Stimulated activated CD8-positive, alpha-beta memory T cell treated with anti-CD3 and anti-CD28 coated beads, Interleukin-7, amount 100 ng/mL, for 24 hours (primary cell): ENCODE data around the gene PRSS33.

Experiments
- DNase-seq: peaks from one replicate; pipeline ENCODE4 v3.0.0-alpha.2; 2020; ENCODE audit warnings: low read depth

The PRSS33 gene

GRCh38 chr16:2820836-2821486, 33.6 kb upstream of the PRSS33 start:
- no peak for DNase-seq

- DNase-seq, result no peak
Observed at GRCh38 chr16:2819939-2820835, 32.8 kb upstream of the PRSS33 start.

DNA sequence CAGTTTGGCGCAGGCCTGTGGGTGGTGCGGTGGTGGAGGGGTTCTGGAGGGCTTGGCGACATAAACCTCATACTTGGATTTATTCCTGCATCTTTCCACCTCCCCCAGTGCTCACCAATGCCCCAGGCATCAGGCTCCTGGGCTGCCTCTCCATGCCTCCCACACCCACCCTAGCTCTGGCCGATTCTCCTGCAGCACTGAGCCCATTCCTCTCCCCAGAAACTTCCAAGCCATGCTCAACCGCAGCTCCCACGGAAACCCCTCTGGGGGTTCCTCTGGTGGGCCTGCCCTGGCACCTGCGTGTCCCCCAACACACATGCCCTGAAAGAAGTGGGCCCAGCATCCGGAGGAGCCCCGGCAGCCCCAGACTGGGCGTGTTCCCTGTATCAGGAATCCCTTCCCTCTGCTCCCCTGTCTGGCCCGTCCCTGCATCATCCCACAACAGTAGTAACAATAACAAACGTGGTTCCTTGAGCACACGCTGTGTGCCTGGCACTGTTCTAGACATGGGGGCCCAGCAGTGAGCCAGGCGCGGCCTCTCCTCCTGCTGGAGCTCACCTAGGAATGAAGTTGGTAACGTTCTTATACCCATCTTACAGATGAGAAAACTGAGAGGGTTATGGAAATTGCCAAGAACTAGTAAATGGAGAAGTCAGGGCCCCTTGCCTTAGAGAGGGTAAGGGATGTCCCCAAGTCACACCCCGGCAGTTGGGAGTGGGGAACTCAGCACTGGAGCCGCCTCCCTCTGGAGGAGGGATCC, 32.0 kb upstream of the PRSS33 start:
- DNase-seq, result no peak

- no peak for DNase-seq
Observed at GRCh38 chr16:2818272-2818876, 31.0 kb upstream of the PRSS33 start.

GRCh38 chr16:2817340-2818271, 30.2 kb upstream of the PRSS33 start:
- no peak for DNase-seq

GRCh38 chr16:2816751-2817339, 29.5 kb upstream of the PRSS33 start, which contains the start of gene PRSS21:
TSS of gene PRSS21 (plus strand) at chr16:2817237. CDS start at chr16:2817269, 32 bp downstream.
- no peak for DNase-seq

DNA sequence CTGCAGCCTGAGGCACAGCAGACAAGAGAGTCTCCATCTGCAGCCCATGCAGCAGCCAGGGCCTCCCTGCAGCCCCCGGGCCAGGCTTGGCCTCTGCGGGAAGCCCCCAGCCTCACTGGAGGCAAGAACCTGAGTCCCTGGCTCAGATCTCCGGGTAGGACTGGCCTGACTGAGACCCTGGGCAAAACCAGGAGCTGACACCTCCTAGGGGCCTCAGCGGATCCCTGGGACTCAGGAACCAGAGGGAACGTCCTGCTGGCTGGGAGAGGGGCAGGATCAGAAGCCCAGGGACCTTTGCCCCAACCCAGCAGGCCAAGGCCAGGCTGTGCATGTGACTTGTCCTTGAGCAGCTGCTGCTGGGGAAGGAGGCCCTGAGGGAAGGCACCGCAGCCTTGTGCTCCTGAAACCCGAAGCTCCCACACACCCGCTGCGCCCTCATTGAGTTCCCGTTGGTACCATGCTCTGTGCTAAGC, 28.0 kb upstream of the PRSS33 start:
- DNase-seq, result no peak

GRCh38 chr16:2814551-2815298, 27.4 kb upstream of the PRSS33 start:
- no peak for DNase-seq

DNA sequence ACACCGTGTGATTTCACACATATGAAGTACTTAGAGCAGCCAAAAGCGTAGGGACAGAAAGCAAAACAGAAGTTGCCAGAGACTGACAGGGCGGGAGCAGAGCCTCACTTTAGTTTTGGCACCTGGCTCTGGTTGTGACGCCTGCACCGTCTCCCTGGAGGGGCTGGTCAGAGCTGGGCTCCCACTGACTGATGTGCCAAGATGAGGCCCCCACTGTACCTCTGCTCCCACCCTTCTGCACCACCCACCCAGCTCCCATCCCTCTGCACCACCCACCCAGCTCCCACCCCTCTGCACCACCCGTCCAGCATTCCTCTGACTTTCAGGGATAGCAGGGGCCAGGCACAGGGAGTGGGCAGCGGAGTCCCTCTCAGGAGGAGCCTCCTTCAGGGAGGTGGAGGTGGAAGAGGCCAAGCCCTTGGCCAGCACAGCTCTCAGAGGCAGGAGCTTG, 26.4 kb upstream of the PRSS33 start:
- DNase-seq, result no peak

DNA sequence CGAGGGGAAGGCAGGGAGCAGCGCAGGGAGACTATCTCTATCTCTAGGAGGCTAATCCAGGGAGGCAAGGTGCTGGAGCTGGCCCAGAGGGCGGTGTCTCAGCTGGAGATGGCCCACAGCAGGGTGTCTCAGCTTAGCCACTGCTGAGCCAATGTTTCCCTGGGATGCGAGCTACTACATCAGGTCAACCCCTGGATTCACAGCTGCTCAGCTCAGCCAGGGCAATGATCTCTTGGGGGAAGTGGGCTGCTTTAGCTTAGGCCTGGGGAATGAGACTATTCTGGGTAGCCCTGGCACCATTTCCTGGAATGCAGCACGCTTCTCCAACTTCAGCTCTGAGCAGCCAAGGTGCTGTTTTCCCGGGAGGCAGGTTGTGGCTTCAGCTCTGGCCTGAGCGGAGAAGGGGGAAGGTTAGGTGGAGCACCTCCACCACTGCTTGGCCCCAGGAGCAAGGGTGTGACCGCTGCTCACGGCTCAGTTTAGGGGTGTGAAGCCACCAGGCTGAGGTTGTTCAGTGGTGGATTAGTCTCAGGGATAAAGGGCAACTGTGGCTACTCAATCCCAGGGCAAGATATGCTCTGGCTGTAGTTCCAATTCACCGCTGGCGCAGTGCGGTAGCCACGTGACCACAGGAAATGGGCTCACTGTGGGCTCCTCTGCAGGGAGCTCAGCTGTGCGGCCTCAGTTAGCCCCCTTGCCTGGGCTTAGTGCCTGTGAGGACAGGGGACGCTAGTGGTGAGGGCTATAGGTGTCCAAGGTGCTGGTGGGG, 24.5 kb upstream of the PRSS33 start:
- no peak for DNase-seq

DNA sequence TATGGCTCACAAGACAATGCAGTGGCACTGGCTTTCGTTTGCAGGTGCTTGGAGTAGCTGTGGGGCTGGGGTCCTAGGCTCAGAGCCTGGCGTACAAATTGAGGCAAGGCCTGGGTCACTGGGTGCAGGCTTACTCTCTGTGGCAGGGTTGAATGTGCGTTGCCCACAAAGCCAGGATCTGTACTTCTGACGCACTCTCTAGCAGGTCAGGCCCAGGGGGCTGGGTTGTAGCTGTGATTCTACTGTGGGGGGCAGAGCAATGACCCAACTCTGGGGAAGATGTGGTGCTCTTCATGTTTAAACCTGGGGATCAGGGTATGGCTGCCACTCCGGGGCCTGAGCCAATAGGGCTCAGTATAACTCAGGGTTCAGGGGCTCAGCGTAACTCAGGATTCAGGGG, 23.3 kb upstream of the PRSS33 start:
- DNase-seq, result no peak

DNA sequence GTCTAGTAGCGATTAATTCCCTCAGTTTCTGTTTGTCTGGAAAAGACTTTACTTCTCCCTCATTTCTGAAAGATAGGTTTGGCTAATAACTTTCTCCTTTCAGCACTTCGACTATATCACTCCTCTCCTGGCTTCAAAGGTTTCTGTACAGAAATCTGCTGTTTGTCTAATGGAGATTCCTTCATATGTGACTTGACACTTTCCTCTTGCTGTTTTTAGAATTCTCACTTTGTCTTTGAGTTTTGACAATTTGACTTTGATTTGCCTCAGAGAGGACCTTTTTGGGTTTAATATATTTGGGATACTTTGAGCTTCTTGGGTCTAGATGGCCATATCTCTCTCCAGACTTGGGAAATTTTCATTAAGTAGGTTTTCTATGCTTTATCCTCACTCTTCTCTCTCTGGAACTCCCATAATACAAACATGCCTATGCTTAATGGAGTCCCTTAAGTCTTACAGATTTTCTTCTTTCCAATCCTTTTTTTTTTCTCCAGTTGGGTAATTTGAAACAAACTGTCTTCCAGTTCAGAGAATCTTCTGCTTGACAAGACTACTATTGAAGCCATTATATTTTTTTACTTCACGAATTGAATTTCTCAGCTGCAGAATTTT, 21.9 kb upstream of the PRSS33 start:
- no peak for DNase-seq

GRCh38 chr16:2808181-2808580, 20.8 kb upstream of the PRSS33 start:
- DNase-seq, result no peak

DNA sequence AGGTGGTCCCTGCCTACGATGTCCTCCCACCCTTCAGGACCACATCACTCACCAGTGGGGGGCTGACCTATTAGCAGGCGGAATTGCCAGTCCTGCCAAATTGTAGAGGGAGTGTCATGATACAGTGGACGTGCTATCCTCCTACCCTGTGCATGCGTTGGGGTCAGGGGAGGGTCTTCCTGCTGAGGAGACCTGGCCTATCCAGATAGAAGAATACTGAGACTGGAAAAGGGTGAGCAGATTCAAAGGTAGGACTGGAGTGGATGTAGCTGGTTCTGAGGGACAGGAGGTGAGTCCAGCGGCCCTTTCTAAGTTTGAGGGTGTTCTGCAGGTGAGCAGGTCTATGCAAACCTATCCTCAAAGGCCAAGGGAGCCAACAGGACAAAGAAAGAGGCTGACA, 18.9 kb upstream of the PRSS33 start:
- no peak for DNase-seq

DNA sequence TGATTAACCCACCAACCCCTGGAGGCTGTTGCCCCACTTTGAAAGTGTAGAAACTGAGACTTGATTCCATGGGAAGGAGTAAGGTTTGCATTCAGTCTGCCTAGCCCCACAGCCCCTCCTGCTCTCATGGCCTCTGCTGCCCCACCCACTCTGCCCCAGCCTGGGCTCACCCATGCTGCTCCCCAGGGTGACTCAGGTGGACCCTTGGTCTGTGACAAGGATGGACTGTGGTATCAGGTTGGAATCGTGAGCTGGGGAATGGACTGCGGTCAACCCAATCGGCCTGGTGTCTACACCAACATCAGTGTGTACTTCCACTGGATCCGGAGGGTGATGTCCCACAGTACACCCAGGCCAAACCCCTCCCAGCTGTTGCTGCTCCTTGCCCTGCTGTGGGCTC, 17.4 kb upstream of the PRSS33 start:
- DNase-seq, result no peak

- DNase-seq, result no peak
Observed at GRCh38 chr16:2803545-2804195, 16.3 kb upstream of the PRSS33 start.

- DNase-seq, result no peak
Observed at GRCh38 chr16:2799859-2800226, 12.5 kb upstream of the PRSS33 start.

GRCh38 chr16:2799205-2799858, 12.0 kb upstream of the PRSS33 start:
- DNase-seq, result no peak
